ENCODE measurements around the gene EMC7.

DNA sequence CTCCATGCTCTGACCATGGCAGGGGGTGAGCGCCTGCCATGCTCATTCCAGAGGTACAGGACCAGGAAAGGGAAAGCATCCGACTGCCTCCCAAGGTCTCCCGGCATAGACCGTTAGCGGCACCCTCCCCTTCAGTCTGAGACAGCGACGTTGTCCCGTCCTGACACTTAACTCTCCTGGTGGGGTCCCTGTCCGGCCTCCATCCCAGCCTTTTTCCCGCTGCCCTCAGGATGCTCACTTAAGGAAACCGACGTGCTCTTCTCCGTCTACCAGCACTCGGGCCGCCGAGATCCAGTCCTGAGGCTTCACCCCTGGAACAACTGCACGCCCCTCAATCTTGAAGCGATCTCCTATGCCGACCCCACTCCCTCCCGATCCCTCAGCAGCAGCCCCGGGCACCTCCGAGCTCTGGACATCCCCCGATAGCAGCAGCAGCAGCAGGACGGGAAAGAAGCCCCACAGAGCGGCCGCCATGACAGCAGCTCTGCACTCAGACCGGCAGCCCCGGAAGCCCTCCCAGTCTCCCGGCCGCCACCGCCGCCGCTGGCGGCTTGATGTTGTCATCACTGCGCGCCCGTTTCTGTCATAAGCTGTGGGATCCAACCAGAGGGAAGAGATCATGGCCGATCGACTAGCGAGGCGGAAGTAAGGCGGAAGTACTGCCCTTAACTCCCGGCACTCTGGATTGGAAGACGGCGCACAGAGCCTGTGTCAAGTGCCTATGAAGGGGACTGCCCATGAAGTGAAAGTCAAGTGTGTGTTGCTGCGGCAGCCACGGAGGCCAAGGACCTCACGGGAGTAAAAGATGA lies at the start of gene EMC7, which contains the start of gene PGBD4:
- peak; percentile 96 for TF ChIP-seq POLR2A (IDR thresholded peaks at IDR 0.05; ENCODE audit: low read length)
- TF ChIP-seq GATA1 (IDR thresholded peaks at IDR 0.05; ENCODE audit: low read depth, low read length): no peak
